HG03442 (cell line): ENCODE results near the gene BMPR1B.

Experiments used
- ATAC-seq: cut with Tn5 transposase; IDR thresholded peaks from one replicate; pipeline ENCODE4 v1.9.1; 2021; ENCODE audit warnings: mild to moderate bottlenecking, moderate library complexity; ENCODE audit not compliant: unreplicated experiment

BMPR1B gene

GRCh38 chr4:94757192-94758140 lies at the start of gene BMPR1B:
BMPR1B (plus strand) TSS chr4:94757955; CDS start chr4:95104425, 346,470 bp downstream.
- peak; percentile 38 for ATAC-seq

DNA sequence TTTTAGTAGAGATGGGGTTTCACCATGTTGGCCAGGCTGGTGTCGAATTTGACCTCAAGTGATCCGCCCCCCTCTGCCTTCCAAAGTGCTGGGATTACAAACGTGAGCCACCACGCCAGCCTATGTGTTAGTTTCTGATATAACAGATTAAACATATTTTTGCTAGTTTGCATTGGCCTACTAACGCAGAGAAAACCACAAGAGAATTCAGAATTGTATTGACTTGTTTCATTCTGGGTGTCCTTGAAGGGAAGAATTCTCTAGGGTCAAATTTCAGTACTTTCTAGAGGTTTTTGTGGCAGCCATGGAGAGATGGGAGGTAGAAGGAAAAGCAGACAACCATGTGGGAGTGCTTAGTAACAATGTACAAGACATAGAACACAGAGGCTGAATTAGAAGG lies 46.1 kb upstream of the BMPR1B start:
- no peak for ATAC-seq

DNA sequence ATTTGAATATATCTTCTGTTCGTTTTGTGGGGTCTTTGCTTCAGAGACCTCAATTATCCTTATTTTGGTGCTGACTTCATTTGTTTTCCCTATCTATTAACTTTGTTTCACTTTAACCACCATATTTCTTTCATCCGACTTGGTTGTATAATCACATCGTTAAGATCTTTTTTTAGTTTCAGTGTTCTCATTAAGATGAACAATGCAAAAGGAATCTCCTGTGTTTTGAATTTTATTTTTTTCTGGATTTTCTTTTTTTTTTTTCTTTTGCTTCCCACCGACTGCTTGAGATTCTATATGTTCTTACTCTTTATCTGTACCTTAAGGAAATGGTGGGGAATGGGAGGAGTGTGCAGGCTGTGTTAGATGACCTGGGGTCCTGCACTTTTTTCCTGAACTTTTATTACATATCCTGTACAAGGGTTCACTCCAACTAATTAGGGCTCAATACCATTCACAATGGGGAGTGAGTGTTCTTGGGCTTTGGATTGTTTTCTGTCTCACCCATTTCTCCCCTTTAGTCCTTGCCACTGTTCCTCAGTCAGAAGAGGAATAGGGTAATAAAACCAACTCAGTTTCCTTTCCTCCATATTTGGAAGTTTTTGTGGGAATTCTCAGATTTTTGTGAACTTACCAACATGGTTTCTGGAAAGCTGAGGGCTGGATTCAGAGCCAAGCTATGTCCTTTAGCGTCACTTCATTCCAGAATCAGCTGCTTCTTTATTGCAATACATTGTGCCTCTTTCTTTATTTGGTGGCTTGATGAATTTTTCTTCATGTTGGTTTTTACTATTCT lies 43.2 kb upstream of the BMPR1B start:
- ATAC-seq, result no peak

GRCh38 chr4:94715726-94716125 lies 42.0 kb upstream of the BMPR1B start:
- no peak for ATAC-seq

DNA sequence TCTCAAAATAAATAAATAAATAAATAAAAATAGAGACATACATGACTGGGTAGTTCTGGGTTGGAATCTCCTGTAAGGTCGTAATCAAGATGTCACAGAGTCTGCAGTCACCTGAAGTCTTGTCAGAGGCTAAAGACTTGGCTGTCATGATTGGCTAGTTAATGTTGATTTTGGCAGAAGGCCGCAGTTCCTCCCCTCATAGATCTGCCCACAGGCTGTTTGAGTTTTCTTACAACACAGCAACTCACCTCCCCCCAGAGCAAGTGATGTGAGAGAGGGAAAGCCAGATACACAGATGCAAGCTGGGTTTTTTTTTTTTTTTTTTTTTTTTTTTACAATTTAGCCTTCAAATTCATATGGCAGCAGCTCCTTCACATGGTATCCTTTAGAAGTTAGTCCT lies 36.4 kb upstream of the BMPR1B start:
- no peak for ATAC-seq

DNA sequence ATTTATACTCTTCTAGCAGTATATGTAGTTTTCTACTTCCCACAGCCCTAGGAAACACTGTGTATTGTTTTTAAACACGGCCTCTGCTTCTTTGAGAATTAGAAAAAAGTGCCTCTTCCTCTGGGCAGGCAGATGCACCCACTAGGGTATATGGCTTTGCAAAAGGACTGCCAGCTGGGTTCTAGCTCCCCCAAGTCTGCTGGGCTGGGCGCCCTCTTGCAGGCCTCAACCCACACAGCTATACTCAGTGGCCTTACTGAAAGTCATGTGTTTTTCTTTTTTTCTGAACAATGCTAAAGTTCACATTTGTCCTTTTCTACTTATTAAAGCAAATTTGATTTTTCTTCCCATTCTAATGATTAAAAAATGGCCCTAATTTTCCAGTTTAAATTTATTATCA lies 35.5 kb upstream of the BMPR1B start:
- ATAC-seq, result no peak

GRCh38 chr4:94722748-94723147 lies 35.0 kb upstream of the BMPR1B start:
- ATAC-seq, result no peak

DNA sequence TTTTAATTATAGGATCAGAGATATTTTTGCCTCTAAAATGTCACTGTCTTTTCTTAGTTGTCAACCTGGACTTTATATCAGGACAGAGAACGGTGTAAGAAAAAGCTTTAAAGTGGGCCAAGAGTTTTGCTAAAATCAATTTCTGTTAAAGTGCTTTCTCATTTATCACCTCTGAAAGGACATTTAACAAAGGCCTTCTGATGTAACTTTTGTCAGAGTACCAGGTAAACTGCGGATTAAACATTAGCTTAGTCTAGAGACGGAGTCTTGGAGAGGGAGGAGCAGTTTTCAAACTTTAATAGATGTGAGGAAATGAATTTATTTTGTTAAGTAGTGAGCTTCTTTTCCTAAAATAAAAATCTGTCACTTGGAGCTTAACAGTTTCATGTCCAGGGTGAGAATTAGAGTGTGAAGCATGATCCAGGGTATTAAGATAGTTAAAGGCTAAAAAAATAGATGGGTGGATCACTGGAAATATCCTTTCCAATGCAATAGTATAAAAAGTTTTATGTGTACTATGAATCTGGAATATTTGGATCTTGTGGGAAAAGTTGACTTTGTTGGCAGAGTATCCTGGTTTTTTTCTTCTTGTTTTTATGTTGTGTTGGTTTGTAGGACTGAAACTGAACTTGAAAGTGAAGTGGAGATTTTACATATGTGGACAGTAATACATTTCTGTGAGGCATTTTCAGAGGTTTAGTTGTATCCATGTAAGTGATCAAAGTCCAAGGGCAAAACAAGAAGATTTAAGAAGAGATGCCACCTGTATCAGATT lies 33.6 kb upstream of the BMPR1B start:
- ATAC-seq, result no peak

GRCh38 chr4:94726524-94727123 lies 31.1 kb upstream of the BMPR1B start:
- ATAC-seq, result no peak

GRCh38 chr4:94728056-94728766 lies 29.5 kb upstream of the BMPR1B start:
- no peak for ATAC-seq

DNA sequence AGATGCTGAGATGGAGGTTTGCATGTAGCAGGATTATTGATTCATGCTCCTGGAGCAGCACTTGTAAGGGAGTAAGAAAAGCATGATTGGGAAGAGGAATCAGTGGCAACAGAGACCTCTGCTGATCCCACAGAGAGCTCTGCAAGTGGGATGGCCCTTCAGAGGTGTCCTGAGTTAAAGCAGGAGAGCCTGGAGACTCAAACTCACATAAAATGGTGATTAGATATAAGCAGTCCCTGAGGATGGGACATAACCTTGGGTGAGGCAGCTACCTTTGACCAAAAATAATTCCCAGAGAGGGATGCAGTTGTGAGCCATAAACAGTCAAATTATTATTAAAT lies 25.4 kb upstream of the BMPR1B start:
- no peak for ATAC-seq

GRCh38 chr4:94739741-94740140 lies 18.0 kb upstream of the BMPR1B start:
- no peak for ATAC-seq

DNA sequence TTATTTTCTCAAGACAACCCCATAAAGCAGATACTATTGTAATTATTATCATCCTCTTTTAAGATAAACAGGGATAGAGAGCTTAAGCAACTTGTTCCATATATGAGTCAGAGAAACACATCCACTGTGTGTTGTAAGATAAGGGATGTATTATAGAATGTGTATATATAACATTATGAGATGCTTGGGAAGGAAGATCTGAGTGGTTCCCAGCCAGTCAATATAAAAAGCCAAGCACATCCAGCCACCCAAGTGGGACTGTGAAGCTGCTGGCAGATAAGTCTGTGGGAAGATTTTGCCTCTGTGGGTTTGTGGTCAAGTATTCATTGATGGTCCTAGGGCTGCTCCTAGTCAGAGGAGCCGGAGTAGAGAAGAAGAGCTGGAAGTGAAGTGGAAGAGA lies 16.5 kb upstream of the BMPR1B start:
- no peak for ATAC-seq

DNA sequence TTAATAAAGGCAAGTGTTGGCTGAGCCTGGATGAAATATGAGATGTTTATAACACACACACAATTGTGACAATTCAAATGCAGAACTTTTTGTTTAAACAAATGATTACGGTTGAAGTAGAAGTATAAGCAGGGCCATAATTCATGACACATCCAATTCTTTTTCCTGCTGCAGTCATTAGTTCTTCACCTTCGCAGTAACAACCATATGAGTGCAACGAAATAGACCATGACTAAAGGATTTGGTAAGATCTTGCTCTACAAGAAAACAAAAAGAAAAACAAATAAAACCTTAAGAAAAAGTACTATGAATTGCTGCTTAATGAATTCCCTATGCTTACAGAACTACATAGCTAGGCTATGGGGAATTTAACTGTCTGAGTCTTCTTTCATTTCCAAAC lies 13.9 kb upstream of the BMPR1B start:
- ATAC-seq, result no peak

- ATAC-seq, result no peak
Observed at GRCh38 chr4:94744850-94745249, 12.9 kb upstream of the BMPR1B start.

DNA sequence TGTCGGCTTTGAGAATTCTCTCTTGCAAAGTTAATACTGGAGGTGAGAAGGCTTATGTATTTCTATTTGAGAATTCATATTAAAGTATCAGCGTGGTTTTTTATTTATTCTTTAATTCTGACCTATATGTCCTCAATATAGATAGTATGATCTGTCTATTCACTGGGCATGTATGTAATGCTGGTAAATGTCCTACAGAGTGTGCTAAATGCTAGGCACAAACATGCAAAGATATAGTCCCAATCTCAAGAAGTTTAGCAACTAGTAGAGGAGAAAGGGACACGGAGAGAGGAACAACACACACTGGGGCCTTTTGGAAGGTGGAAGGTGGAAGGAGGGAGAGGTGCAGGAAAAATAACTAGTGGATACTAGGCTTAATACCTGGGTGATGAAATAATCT lies 11.0 kb upstream of the BMPR1B start:
- no peak for ATAC-seq

- peak; percentile 24 for ATAC-seq
Observed at GRCh38 chr4:94758141-94758699, 465 bp downstream of the BMPR1B start.

- no peak for ATAC-seq
Observed at GRCh38 chr4:94758700-94759399, 1.1 kb downstream of the BMPR1B start.

DNA sequence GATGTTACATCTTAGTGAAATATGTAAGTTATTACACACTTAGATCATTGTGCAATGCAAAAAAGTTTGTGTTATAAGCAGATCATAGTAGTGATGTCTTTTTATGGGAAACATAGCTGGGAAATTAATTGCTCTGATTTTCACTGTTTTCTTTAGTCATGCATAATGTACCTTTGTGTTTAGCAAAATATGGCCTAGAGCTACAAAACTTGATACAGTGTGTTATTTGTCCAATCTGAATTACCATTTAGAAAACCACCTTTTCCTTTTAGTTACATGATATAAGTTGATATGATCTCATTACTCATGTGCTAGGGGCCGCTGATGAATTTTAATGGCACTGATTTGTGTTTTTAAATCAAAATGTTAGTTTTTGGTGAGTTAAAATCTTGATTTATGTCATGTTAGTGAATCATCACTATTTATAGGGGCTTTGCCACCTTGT lies 2.0 kb downstream of the BMPR1B start:
- ATAC-seq, result no peak
